ENCODE results near the gene TST.

Gene TST

GRCh38 chr22:37030560-37031281, 11.5 kb upstream of the TST start:
- no peak overlapping the region for H3K4me3 ChIP-seq (ENCODE audit: low read depth, low read length)
- TF ChIP-seq, protein P1, sequence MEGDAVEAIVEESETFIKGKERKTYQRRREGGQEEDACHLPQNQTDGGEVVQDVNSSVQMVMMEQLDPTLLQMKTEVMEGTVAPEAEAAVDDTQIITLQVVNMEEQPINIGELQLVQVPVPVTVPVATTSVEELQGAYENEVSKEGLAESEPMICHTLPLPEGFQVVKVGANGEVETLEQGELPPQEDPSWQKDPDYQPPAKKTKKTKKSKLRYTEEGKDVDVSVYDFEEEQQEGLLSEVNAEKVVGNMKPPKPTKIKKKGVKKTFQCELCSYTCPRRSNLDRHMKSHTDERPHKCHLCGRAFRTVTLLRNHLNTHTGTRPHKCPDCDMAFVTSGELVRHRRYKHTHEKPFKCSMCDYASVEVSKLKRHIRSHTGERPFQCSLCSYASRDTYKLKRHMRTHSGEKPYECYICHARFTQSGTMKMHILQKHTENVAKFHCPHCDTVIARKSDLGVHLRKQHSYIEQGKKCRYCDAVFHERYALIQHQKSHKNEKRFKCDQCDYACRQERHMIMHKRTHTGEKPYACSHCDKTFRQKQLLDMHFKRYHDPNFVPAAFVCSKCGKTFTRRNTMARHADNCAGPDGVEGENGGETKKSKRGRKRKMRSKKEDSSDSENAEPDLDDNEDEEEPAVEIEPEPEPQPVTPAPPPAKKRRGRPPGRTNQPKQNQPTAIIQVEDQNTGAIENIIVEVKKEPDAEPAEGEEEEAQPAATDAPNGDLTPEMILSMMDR (IDR thresholded peaks at IDR 0.05; ENCODE audit: low read depth, low read length, missing control alignments): no peak
- no peak for DNase-seq (ENCODE audit: low read depth)

DNA sequence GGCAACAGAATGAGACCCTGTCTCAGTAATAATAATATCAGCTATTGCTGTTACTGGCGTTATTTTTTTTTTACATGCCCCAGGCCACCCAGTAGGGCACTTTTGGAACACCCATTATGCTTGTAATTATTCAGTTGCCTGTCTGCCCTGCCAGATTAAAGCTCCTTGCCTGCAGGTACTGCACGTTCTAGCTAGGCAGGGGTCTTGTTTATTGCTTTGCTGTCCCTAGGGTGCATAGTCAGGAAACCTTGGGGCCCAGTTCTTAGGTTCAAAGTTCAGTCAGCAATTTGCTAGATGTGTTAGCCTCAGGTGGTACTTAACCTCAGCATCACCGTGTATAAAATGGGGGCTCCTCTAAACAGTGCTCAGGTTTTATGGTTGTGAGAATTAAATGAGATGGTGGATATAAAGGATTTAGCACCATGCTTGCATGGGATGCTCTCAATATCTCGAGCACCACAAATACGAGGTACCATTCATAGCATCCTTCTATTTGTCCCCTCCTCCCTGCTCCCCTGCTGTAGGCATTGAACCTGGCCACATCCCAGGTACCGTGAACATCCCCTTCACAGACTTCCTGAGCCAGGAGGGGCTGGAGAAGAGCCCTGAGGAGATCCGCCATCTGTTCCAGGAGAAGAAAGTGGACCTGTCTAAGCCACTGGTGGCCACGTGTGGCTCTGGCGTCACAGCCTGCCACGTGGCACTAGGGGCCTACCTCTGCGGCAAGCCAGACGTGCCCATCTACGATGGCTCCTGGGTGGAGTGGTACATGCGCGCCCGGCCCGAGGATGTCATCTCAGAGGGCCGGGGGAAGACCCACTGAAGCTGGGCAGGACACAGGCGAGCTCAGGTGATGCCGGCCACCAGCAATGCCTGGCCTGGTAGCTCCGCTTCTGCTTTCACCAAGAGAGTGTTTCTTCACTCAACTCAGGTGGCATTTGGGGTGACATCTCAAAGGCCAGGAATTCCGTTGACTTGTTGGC, 9.7 kb upstream of the TST start:
- H3K4me3 ChIP-seq (ENCODE audit: low read depth, low read length): no peak overlapping the region
- TF ChIP-seq, protein P1 (IDR thresholded peaks at IDR 0.05; ENCODE audit: low read depth, low read length, missing control alignments): no peak

GRCh38 chr22:37027556-37027955, 8.3 kb upstream of the TST start:
- no peak for DNase-seq (ENCODE audit: low read depth)
- TF ChIP-seq, protein P1 (IDR thresholded peaks at IDR 0.05; ENCODE audit: low read depth, low read length, missing control alignments): no peak
- no peak overlapping the region for H3K4me3 ChIP-seq (ENCODE audit: low read depth, low read length)

More for the DNA sequence above, 9.7 kb upstream of the TST start:
- DNase-seq (ENCODE audit: low read depth): no peak

DNA sequence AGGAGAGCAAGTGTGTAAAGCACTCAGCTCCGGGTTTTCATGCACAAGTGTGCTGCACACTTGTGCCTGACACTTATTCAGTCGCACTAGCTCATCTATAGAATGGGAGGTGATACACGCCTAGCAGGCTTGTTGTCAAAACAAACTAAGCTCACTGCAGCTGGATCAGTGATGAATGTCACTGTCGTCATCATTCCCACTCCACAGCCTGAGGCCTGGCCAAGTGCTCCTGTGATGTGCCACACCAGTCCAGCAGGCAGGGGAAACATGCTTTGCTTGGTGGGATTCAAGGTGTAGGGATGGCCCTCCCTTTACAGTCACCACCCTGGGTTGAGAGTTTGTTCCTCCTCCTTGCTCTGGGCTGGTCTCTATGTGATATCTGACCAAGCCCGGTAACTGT, 7.1 kb upstream of the TST start:
- H3K4me3 ChIP-seq (ENCODE audit: low read depth, low read length): no peak overlapping the region

DNA sequence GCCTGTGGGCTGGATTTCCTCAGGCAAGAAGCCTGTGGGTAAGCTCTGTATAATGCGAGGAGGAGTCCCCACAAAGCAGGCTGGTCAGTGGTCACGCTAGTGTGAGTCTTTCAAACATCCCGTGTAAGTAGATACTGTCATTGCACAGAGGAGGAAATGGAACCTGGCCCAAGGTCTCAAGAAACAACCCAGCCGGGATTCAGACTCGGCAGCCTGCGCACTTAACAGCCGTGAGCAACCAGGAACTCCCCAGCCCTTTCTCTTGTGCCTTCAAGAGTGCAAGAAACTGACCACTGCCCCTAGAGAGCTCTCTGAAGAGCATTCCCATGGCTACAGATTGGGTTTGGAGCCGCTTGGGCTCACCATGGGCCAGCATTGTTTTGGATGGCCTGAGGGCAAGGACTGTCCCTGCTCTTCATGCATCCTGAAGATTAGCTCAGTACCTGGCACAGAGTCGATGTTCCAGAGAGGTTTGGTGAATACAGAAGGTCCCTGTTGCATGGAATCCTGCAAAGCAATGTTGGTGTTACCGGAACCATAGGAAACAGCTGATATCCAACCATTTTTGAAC, 6.3 kb upstream of the TST start:
- DNase-seq (ENCODE audit: low read depth): no peak
- TF ChIP-seq, protein P1 (IDR thresholded peaks at IDR 0.05; ENCODE audit: low read depth, low read length, missing control alignments): no peak
- no peak overlapping the region for H3K4me3 ChIP-seq (ENCODE audit: low read depth, low read length)

More for the DNA sequence above, 7.1 kb upstream of the TST start:
- DNase-seq (ENCODE audit: low read depth): no peak
- TF ChIP-seq, protein P1 (IDR thresholded peaks at IDR 0.05; ENCODE audit: low read depth, low read length, missing control alignments): no peak

DNA sequence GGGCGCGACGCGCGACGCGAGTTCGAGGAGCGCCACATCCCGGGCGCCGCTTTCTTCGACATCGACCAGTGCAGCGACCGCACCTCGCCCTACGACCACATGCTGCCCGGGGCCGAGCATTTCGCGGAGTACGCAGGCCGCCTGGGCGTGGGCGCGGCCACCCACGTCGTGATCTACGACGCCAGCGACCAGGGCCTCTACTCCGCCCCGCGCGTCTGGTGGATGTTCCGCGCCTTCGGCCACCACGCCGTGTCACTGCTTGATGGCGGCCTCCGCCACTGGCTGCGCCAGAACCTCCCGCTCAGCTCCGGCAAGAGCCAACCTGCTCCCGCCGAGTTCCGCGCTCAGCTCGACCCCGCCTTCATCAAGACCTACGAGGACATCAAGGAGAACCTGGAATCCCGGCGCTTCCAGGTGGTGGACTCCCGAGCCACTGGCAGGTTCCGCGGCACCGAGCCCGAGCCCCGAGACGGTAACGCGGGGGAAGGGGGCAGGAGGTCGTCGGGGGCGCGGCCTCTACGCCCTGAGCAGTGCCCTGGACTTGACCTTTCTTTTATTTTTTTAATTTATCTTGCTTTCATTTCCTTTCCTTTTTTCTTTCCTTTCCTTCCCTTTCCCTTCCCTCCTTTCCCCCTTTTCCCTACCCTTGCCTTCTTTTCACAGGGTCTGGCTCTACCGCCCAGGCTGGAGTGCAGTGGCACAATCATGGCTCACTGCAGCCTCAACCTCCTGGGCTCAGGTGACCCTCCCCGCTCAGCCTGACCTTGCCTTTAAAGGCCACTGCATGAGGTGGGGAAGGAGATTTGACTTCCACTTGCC, 5.3 kb upstream of the TST start:
- TF ChIP-seq, protein P1 (IDR thresholded peaks at IDR 0.05; ENCODE audit: low read depth, low read length, missing control alignments): no peak
- DNase-seq (ENCODE audit: low read depth): no peak
- no peak overlapping the region for H3K4me3 ChIP-seq (ENCODE audit: low read depth, low read length)

Data from GM12864 (cell line).